Measurements from ENCODE around the gene TMCO5A. TPM values are rescaled to one million over a fixed set of nuclear protein-coding genes. Genes with fewer than 3 reads are reported as not detected.

TMCO5A gene
- total RNA-seq, 1 donor from 2014 or later, result not detected

- peak; percentile 61 for TF ChIP-seq CTCF (IDR thresholded peaks at IDR 0.05; ENCODE audit: insufficient read depth, low read length, severe bottlenecking)
- H3K27me3 ChIP-seq (ENCODE audit: control insufficient read depth, insufficient read depth, low read length), result no peaks in the 10 kb centered on the region
- DNase-seq (ENCODE audit: low read depth) (peak; percentile 75), FAIRE-seq (peak; percentile 7)
- no peaks in the 10 kb centered on the region for H3K36me3 ChIP-seq (ENCODE audit: control insufficient read depth, insufficient read depth, low read length)
- no peak overlapping the region for H3K4me3 ChIP-seq (ENCODE audit: low read depth, low read length)
Observed at GRCh38 chr15:37995461-37996347, 61.3 kb downstream of the TMCO5A start.

All from bronchial epithelial cell (primary cell).